Measurements from ENCODE around the gene CLEC4A.
"Not testable (repeated sequence)": the region's sequence is repeated elsewhere in the genome, so short reads cannot be mapped to it uniquely, and the experiment has no call there.

CLEC4A gene

GRCh38 chr12:8123124-8123912, at the start of gene CLEC4A:
Gene CLEC4A, plus strand, starts transcription at chr12:8123617. Its CDS starts 262 bp downstream, at chr12:8123879.
- no peaks in the 10 kb centered on the region for H3K27me3 ChIP-seq (ENCODE audit: insufficient read depth, low read length)

DNA sequence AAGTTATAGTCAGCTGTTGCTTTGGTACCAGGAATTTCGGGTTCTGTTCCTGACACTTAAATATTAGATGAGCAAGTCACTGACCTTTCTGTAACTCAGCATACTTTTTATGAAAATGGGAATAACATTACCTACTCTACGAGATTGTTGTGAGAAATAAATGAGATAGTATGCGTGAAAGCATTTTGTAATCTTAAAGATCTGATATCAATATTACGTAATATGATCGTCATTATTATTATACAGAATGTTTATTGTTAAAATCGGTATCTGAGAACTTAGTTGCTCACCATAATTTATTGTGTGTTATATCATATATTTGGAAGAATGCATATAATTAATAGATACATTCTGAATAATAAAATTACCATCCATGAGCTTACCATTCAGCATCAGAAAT, 47.5 kb upstream of the CLEC4A start:
- no peaks in the 10 kb centered on the region for H3K36me3 ChIP-seq (ENCODE audit: insufficient read depth, low read depth, low read length)
- H3K9me3 ChIP-seq (ENCODE audit: insufficient read depth, low read depth, low read length) = no peaks in the 10 kb centered on the region
- H3K27ac ChIP-seq (ENCODE audit: low read length) = no peak overlapping the region
- no peak overlapping the region for H3K4me3 ChIP-seq (ENCODE audit: low read length)
- peaks cover 2% of the 10 kb centered on the region for H3K4me1 ChIP-seq (ENCODE audit: insufficient read depth, low read length)
- no peaks in the 10 kb centered on the region for H3K27me3 ChIP-seq (ENCODE audit: insufficient read depth, low read length)
- H3K9ac ChIP-seq (ENCODE audit: low read depth, low read length) = no peak overlapping the region

More at GRCh38 chr12:8123124-8123912, at the start of gene CLEC4A:
- H3K4me1 ChIP-seq (ENCODE audit: insufficient read depth, low read length) = peaks cover 5% of the 10 kb centered on the region; the same call in 1 of the 2 replicates
- no peaks in the 10 kb centered on the region for H3K36me3 ChIP-seq (ENCODE audit: insufficient read depth, low read depth, low read length)
- H3K4me3 ChIP-seq (ENCODE audit: low read length) = no peak within 1 kb of the TSS
- H3K27ac ChIP-seq (ENCODE audit: low read length) = no peak within 1 kb of the TSS
- H3K9ac ChIP-seq (ENCODE audit: low read depth, low read length) = no peak within 1 kb of the TSS
- H3K9me3 ChIP-seq (ENCODE audit: insufficient read depth, low read depth, low read length) = no peaks in the 10 kb centered on the region

DNA sequence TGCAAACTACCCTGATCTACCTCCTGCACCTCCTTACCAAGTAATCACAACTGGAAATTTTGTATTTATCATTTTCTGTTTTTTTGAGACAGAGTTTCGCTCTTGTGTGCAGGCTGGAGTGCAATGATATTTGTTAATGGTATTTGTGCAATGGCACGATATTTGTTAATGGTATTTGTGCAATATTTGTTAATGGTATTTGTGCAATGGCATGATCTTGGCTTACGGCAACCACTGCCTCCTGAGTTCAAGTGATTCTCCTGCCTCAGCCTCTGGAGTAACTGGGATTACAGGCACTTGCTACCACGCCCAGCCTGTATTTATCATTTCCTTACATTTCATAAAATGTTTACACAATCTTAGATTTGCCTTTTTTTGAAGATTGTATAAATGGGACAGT, 47.1 kb upstream of the CLEC4A start:
- Histone ChIP-seq H3K36me3 (ENCODE audit: insufficient read depth, low read depth, low read length) (no peaks in the 10 kb centered on the region), H3K4me3 (ENCODE audit: low read length) (no peak overlapping the region), H3K9me3 (ENCODE audit: insufficient read depth, low read depth, low read length) (no peaks in the 10 kb centered on the region), H3K27ac (ENCODE audit: low read length) (no peak overlapping the region), H3K9ac (ENCODE audit: low read depth, low read length) (no peak overlapping the region), H3K4me1 (ENCODE audit: insufficient read depth, low read length) (peaks cover 4% of the 10 kb centered on the region), H3K27me3 (ENCODE audit: insufficient read depth, low read length) (no peaks in the 10 kb centered on the region)

- H3K27ac ChIP-seq (ENCODE audit: low read length) = no peak overlapping the region
- H3K4me3 ChIP-seq (ENCODE audit: low read length) = no peak overlapping the region
- no peaks in the 10 kb centered on the region for H3K36me3 ChIP-seq (ENCODE audit: insufficient read depth, low read depth, low read length)
- H3K9me3 ChIP-seq (ENCODE audit: insufficient read depth, low read depth, low read length) = no peaks in the 10 kb centered on the region
- H3K27me3 ChIP-seq (ENCODE audit: insufficient read depth, low read length) = no peaks in the 10 kb centered on the region
- peaks cover 4% of the 10 kb centered on the region for H3K4me1 ChIP-seq (ENCODE audit: insufficient read depth, low read length)
- H3K9ac ChIP-seq (ENCODE audit: low read depth, low read length) = no peak overlapping the region
Observed at GRCh38 chr12:8077207-8077606, 46.2 kb upstream of the CLEC4A start.

DNA sequence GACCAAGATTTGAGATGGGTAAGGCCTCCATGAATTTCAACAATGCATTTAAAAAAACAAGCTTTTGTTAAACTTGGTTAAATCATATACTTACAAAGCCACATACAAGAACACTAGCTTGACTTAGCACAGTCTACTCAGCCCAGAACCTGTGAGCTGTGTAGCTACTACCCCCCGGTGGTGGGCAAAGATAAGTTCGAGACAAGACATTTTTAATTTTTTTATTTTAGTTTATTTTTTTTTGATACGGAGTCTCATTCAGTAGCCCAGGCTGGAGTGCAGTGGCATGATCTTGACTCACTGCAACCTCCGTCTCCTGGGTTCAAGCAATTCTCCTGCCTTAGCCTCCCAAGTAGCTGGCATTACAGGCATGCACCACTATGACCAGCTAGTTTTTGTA, 45.0 kb upstream of the CLEC4A start:
- peaks cover 4% of the 10 kb centered on the region for H3K4me1 ChIP-seq (ENCODE audit: insufficient read depth, low read length)
- H3K4me3 ChIP-seq (ENCODE audit: low read length) = no peak overlapping the region
- H3K9me3 ChIP-seq (ENCODE audit: insufficient read depth, low read depth, low read length) = no peaks in the 10 kb centered on the region
- no peak overlapping the region for H3K27ac ChIP-seq (ENCODE audit: low read length)
- no peaks in the 10 kb centered on the region for H3K27me3 ChIP-seq (ENCODE audit: insufficient read depth, low read length)
- H3K36me3 ChIP-seq (ENCODE audit: insufficient read depth, low read depth, low read length) = no peaks in the 10 kb centered on the region
- no peak overlapping the region for H3K9ac ChIP-seq (ENCODE audit: low read depth, low read length)

- no peaks in the 10 kb centered on the region for H3K9me3 ChIP-seq (ENCODE audit: insufficient read depth, low read depth, low read length)
- no peak overlapping the region for H3K9ac ChIP-seq (ENCODE audit: low read depth, low read length)
- no peaks in the 10 kb centered on the region for H3K27me3 ChIP-seq (ENCODE audit: insufficient read depth, low read length)
- H3K36me3 ChIP-seq (ENCODE audit: insufficient read depth, low read depth, low read length) = no peaks in the 10 kb centered on the region
- no peak overlapping the region for H3K4me3 ChIP-seq (ENCODE audit: low read length)
- peaks cover 4% of the 10 kb centered on the region for H3K4me1 ChIP-seq (ENCODE audit: insufficient read depth, low read length)
- no peak overlapping the region for H3K27ac ChIP-seq (ENCODE audit: low read length)
Observed at GRCh38 chr12:8078916-8079315, 44.5 kb upstream of the CLEC4A start.

GRCh38 chr12:8080120-8080519, 43.3 kb upstream of the CLEC4A start:
- Histone ChIP-seq H3K4me1 (ENCODE audit: insufficient read depth, low read length) (peaks cover 4% of the 10 kb centered on the region), H3K9me3 (ENCODE audit: insufficient read depth, low read depth, low read length) (no peaks in the 10 kb centered on the region), H3K27me3 (ENCODE audit: insufficient read depth, low read length) (no peaks in the 10 kb centered on the region), H3K4me3 (ENCODE audit: low read length) (no peak overlapping the region), H3K36me3 (ENCODE audit: insufficient read depth, low read depth, low read length) (no peaks in the 10 kb centered on the region), H3K27ac (ENCODE audit: low read length) (no peak overlapping the region), H3K9ac (ENCODE audit: low read depth, low read length) (no peak overlapping the region)

DNA sequence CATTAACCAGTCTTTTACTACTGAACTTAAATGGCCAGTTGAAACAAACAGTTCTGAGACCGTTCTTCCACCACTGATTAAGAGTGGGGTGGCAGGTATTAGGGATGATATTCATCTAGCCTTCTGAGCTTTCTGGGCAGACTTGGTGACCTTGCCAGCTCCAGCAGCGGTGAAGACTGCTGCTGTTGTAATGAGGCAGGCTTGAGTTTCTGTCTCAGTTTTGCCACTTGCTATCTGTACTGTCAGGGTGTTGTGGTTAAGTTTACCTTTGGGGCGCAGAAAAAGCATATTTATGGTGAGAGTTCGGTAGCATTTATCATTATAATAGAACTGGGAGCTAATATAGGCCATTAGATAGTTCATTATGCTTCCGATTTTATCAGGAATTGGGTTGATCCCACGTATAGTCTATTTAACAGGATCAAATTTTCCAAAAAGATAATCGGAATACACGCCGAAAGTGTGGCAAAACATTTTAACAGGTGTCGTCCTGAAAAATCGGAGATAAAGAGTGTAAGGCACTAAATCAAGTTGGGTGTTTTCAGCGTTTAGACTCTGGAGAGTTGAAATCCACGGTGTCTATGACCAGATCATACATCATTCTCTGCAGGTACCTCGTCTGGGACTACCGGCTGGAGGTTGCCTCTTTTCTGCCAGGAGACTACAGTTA, 42.0 kb upstream of the CLEC4A start:
- Histone ChIP-seq H3K9me3 (ENCODE audit: insufficient read depth, low read depth, low read length) (no peaks in the 10 kb centered on the region), H3K36me3 (ENCODE audit: insufficient read depth, low read depth, low read length) (no peaks in the 10 kb centered on the region), H3K9ac (ENCODE audit: low read depth, low read length) (peak overlapping the region; percentile 97), H3K4me3 (ENCODE audit: low read length) (peak overlapping the region; percentile 91), H3K27me3 (ENCODE audit: insufficient read depth, low read length) (no peaks in the 10 kb centered on the region), H3K27ac (ENCODE audit: low read length) (peak overlapping the region; percentile 95), H3K4me1 (ENCODE audit: insufficient read depth, low read length) (peaks cover 4% of the 10 kb centered on the region)

GRCh38 chr12:8082808-8083100, 40.7 kb upstream of the CLEC4A start:
- Histone ChIP-seq H3K9me3 (ENCODE audit: insufficient read depth, low read depth, low read length) (no peaks in the 10 kb centered on the region), H3K9ac (ENCODE audit: low read depth, low read length) (peak overlapping the region; percentile 97; the same call in 1 of the 2 replicates), H3K27ac (ENCODE audit: low read length) (no peak overlapping the region), H3K36me3 (ENCODE audit: insufficient read depth, low read depth, low read length) (no peaks in the 10 kb centered on the region), H3K4me1 (ENCODE audit: insufficient read depth, low read length) (peaks cover 2% of the 10 kb centered on the region; the same call in 1 of the 2 replicates), H3K27me3 (ENCODE audit: insufficient read depth, low read length) (no peaks in the 10 kb centered on the region), H3K4me3 (ENCODE audit: low read length) (peak overlapping the region; percentile 91)

DNA sequence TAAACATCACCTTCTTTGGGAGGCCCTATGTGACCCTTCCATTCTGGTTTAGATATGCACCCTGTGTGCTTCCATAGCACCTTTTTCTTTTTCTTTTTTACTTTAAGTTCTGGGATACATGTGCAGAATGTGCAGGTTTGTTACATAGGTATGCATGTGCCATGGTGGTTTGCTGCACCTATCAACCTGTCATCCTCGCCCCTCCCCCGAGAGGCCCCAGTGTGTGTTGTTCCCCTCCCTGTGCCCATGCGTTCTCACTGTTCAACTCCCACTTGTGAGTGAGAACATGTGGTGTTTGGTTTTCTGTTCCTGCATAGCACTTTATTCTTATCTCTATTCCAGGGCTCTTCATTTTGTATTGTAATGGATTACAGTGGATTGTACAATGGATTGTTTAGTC, 39.1 kb upstream of the CLEC4A start:
- H3K27me3 ChIP-seq (ENCODE audit: insufficient read depth, low read length); H3K36me3 ChIP-seq (ENCODE audit: insufficient read depth, low read depth, low read length); H3K27ac ChIP-seq (ENCODE audit: low read length); H3K9ac ChIP-seq (ENCODE audit: low read depth, low read length); H3K4me1 ChIP-seq (ENCODE audit: insufficient read depth, low read length); H3K4me3 ChIP-seq (ENCODE audit: low read length); H3K9me3 ChIP-seq (ENCODE audit: insufficient read depth, low read depth, low read length): not testable (repeated sequence)

DNA sequence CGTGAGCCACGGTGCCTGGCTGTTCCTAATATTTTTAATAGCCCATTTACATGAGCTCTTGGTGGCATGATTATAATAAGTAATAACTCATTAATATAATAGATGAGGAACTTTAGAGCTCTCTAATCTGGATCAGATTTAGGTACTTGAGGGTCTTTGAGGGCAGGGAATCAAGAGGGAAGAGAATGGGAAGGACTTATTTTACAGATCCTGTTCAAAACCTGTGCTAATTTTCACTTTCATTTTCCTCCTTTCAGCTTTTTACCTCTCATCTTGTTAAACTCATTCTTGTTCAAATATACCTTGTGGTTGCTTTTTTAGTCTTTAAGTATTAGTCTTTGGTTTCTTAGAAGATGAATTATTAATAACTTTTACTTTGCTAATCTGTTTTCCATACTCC, 35.8 kb upstream of the CLEC4A start:
- H3K9me3 ChIP-seq (ENCODE audit: insufficient read depth, low read depth, low read length) = no peaks in the 10 kb centered on the region
- no peaks in the 10 kb centered on the region for H3K27me3 ChIP-seq (ENCODE audit: insufficient read depth, low read length)
- no peak overlapping the region for H3K9ac ChIP-seq (ENCODE audit: low read depth, low read length)
- H3K4me3 ChIP-seq (ENCODE audit: low read length) = no peak overlapping the region
- H3K4me1 ChIP-seq (ENCODE audit: insufficient read depth, low read length) = no peaks in the 10 kb centered on the region
- peaks cover 29% of the 10 kb centered on the region for H3K36me3 ChIP-seq (ENCODE audit: insufficient read depth, low read depth, low read length)
- H3K27ac ChIP-seq (ENCODE audit: low read length) = no peak overlapping the region

DNA sequence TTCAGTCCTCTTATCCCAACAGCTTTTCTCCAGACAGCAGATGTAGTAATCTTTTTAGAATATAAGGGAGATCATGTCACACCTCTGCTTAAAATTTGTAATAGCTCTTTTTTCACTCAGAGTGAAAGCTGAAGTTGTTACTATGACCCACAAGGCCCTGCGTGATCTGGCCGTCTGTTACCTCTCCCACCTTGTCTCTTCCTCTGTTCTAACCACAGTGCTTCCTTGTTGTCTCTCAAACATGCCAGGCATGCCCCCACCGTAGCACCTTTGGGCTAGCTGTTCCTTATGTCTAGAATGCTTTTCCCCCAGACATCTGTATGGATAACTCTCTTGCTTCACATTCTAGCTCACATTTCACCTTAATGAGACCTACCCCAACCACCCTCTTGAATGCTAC, 34.8 kb upstream of the CLEC4A start:
- Histone ChIP-seq H3K27me3 (ENCODE audit: insufficient read depth, low read length) (no peaks in the 10 kb centered on the region), H3K9me3 (ENCODE audit: insufficient read depth, low read depth, low read length) (no peaks in the 10 kb centered on the region), H3K4me1 (ENCODE audit: insufficient read depth, low read length) (no peaks in the 10 kb centered on the region), H3K27ac (ENCODE audit: low read length) (no peak overlapping the region), H3K9ac (ENCODE audit: low read depth, low read length) (no peak overlapping the region), H3K4me3 (ENCODE audit: low read length) (no peak overlapping the region), H3K36me3 (ENCODE audit: insufficient read depth, low read depth, low read length) (peaks cover 37% of the 10 kb centered on the region)

All from iPS-20b (cell line).